CD4-positive, alpha-beta T cell (primary cell): ENCODE measurements around the gene ZNF329. TPM values are rescaled to one million over a fixed set of nuclear protein-coding genes. Genes with fewer than 3 reads are reported as not detected.

ENCODE experiments used
- ATAC-seq: fragments of 200-7000 bp; cut with Tn5 transposase; one replicate; pipeline ENCODE4 v1.10.0; 2022; ENCODE audit warnings: mild to moderate bottlenecking; ENCODE audit not compliant: poor library complexity
- CTCF ChIA-PET: fragments of 350-600 bp; sonication (Branson Sonifier 250); formaldehyde crosslinking; loops from one replicate; lab custom pipeline; 2021; ENCODE audit warnings: antibody characterized with exemption, inconsistent platforms; lab: Charles Lee
- POLR2A ChIA-PET: fragments of 350-600 bp; sonication (Branson Sonifier 250); formaldehyde crosslinking; loops from one replicate; lab custom pipeline; 2021; ENCODE audit warnings: antibody characterized with exemption, inconsistent platforms; lab: Charles Lee
- DNase-seq, 14 experiments: peaks; one replicate each; pipeline ENCODE4 v3.0.0-alpha.2; 2013 to 2020; ENCODE audit warnings: mixed read lengths in 2 of 14
- H3K27ac ChIP-seq, 2 donors: one replicate each; pipeline versions ENCODE4 v1.5.1 to v1.7.0; 2013; ENCODE audit warnings: low read length in 2 of 2, low read depth in 1 of 2, mild to moderate bottlenecking in 1 of 2
- H3K27me3 ChIP-seq, 2 experiments: 1 replicate in 1 of 2; 2 replicates in 1 of 2; pipeline versions ENCODE4 v1.6.1 to v1.7.0; 2013; ENCODE audit warnings: low read length in 2 of 2, control low read depth in 1 of 2, mild to moderate bottlenecking in 1 of 2, moderate library complexity in 1 of 2; ENCODE audit not compliant: insufficient read depth in 2 of 2, control insufficient read depth in 1 of 2
- H3K36me3 ChIP-seq: one replicate; pipeline ENCODE4 v1.6.1; 2013; ENCODE audit warnings: low read length, control low read depth; ENCODE audit not compliant: insufficient read depth
- H3K4me1 ChIP-seq: one replicate; pipeline ENCODE4 v1.6.1; 2013; ENCODE audit warnings: low read length, control low read depth; ENCODE audit not compliant: insufficient read depth
- H3K4me3 ChIP-seq: one replicate; pipeline ENCODE4 v1.5.1; 2013; ENCODE audit warnings: mild to moderate bottlenecking, low read length, moderate library complexity
- H3K9me3 ChIP-seq, 2 experiments: 1 replicate in 1 of 2; 2 replicates in 1 of 2; pipeline versions ENCODE4 v1.6.1 to v1.7.0; 2013; ENCODE audit warnings: low read length in 2 of 2, mild to moderate bottlenecking in 2 of 2, control low read depth in 1 of 2, moderate library complexity in 1 of 2; ENCODE audit not compliant: control insufficient read depth in 1 of 2, insufficient read depth in 1 of 2
- H3K27ac Mint-ChIP-seq: one replicate; pipeline ENCODE4 v1.8.0; 2020; ENCODE audit warnings: mixed read lengths
- H3K27me3 Mint-ChIP-seq: one replicate; pipeline ENCODE4 v1.8.0; 2021; ENCODE audit warnings: mixed read lengths
- H3K36me3 Mint-ChIP-seq: one replicate; pipeline ENCODE4 v1.8.0; 2021; ENCODE audit warnings: low read depth, mixed read lengths
- H3K4me1 Mint-ChIP-seq: one replicate; pipeline ENCODE4 v1.8.0; 2021; ENCODE audit warnings: low read depth, mixed read lengths
- H3K4me3 Mint-ChIP-seq: one replicate; pipeline ENCODE4 v1.8.0; 2020; ENCODE audit warnings: mild to moderate bottlenecking, mixed read lengths
- H3K9me3 Mint-ChIP-seq: one replicate; pipeline ENCODE4 v1.8.0; 2020; ENCODE audit warnings: mixed read lengths
- intact Hi-C, 2 experiments: fragments of 100-400 bp; cut with DNase I in 1 of 2; cut with micrococcal nuclease in 1 of 2; formaldehyde crosslinking; loops; one replicate each; pipeline versions ENCODE4 v1.15.1 to v1.9.0; 2023 to 2025; cut with DNase I, micrococcal nuclease
- total RNA-seq, 174 experiments: library from RNA in 2 of 174; stranded (reverse) in 2 of 174; gene quantifications; one replicate each; pipeline ENCODE4 v1.2.3 and lab custom pipeline; 2021 to 2026
- TF ChIP-seq, protein P1 (sequence below): fragments of 200-600 bp; IDR thresholded peaks from one replicate; pipeline ENCODE4 v1.8.0; 2022; ENCODE audit warnings: antibody characterized with exemption, mild to moderate bottlenecking

ZNF329 gene
- total RNA-seq, 2 experiments from 2014 or later: 15.0 to 16.9 TPM

DNA sequence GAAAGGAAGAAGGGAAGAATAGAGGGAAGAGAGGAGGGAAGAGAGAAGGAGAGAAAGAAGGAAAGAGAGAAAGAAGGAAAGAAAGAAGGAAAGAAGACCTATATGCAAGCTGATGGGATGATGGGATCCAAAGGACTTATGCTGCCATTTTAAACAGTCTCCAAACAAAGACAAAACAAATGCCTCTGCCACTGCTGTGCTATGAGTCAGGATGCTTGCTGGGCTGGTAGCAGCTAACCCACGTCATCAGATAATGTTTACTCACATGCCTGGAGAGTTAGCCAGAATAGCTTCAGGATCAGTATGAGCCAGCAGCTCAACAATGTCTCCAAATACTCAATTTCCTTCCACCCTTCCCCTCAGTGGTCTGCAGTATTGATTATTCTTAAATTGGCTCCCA, 20.3 kb upstream of the ZNF329 start:
- intact Hi-C loops: no loop called here
- no peak overlapping the region for H3K27ac ChIP-seq
- H3K9me3 ChIP-seq: peaks cover 73 to 76% of the 10 kb centered on the region in 2 experiments
- H3K4me1 ChIP-seq: no peaks in the 10 kb centered on the region
- peaks cover 14% of the 10 kb centered on the region for H3K9me3 Mint-ChIP-seq
- H3K4me3 Mint-ChIP-seq: no peak overlapping the region
- ChIA-PET CTCF (no interaction called here), POLR2A (no interaction called here)
- no peak overlapping the region for H3K27ac Mint-ChIP-seq
- DNase-seq (no peak), ATAC-seq (no peak)
- H3K4me1 Mint-ChIP-seq: no peaks in the 10 kb centered on the region
- TF ChIP-seq, protein P1, sequence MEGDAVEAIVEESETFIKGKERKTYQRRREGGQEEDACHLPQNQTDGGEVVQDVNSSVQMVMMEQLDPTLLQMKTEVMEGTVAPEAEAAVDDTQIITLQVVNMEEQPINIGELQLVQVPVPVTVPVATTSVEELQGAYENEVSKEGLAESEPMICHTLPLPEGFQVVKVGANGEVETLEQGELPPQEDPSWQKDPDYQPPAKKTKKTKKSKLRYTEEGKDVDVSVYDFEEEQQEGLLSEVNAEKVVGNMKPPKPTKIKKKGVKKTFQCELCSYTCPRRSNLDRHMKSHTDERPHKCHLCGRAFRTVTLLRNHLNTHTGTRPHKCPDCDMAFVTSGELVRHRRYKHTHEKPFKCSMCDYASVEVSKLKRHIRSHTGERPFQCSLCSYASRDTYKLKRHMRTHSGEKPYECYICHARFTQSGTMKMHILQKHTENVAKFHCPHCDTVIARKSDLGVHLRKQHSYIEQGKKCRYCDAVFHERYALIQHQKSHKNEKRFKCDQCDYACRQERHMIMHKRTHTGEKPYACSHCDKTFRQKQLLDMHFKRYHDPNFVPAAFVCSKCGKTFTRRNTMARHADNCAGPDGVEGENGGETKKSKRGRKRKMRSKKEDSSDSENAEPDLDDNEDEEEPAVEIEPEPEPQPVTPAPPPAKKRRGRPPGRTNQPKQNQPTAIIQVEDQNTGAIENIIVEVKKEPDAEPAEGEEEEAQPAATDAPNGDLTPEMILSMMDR: no peak
- H3K27me3 Mint-ChIP-seq: no peaks in the 10 kb centered on the region
- no peaks in the 10 kb centered on the region for H3K36me3 ChIP-seq
- no peak overlapping the region for H3K4me3 ChIP-seq
- no peaks in the 10 kb centered on the region for H3K27me3 ChIP-seq
- peaks cover 47% of the 10 kb centered on the region for H3K36me3 Mint-ChIP-seq

GRCh38 chr19:58166708-58167280, 16.2 kb upstream of the ZNF329 start:
- no peaks in the 10 kb centered on the region for H3K4me1 ChIP-seq
- no peak overlapping the region for H3K27ac ChIP-seq
- ChIA-PET CTCF (no interaction called here), POLR2A (no interaction called here)
- DNase-seq: no peak
- H3K4me3 ChIP-seq: no peak overlapping the region
- no peak overlapping the region for H3K27ac Mint-ChIP-seq
- no peaks in the 10 kb centered on the region for H3K4me1 Mint-ChIP-seq
- H3K36me3 ChIP-seq: no peaks in the 10 kb centered on the region
- no peak overlapping the region for H3K4me3 Mint-ChIP-seq
- no peaks in the 10 kb centered on the region for H3K27me3 Mint-ChIP-seq
- no peak for ATAC-seq
- no peaks in the 10 kb centered on the region for H3K27me3 ChIP-seq
- intact Hi-C loops: no loop called here
- H3K9me3 ChIP-seq: peaks cover 72 to 81% of the 10 kb centered on the region in 2 experiments
- TF ChIP-seq, protein P1: no peak
- H3K9me3 Mint-ChIP-seq: peaks cover 24% of the 10 kb centered on the region
- H3K36me3 Mint-ChIP-seq: peaks cover 48% of the 10 kb centered on the region

- TF ChIP-seq, protein P1: no peak
- H3K27me3 ChIP-seq: no peaks in the 10 kb centered on the region
- H3K9me3 Mint-ChIP-seq: peaks cover 25% of the 10 kb centered on the region
- DNase-seq (no peak), ATAC-seq (no peak)
- H3K36me3 Mint-ChIP-seq: peaks cover 50% of the 10 kb centered on the region
- POLR2A ChIA-PET: interaction anchor here (0.6 kb wide), 1 partner anchor 184 kb away, joined by 3 read pairs; no protein-coding TSS in a partner anchor
- intact Hi-C loops: no loop called here
- no peak overlapping the region for H3K27ac Mint-ChIP-seq
- no peak overlapping the region for H3K4me3 ChIP-seq
- CTCF ChIA-PET: no interaction called here
- H3K4me3 Mint-ChIP-seq: no peak overlapping the region
- H3K9me3 ChIP-seq: peaks cover 68 to 84% of the 10 kb centered on the region in 2 experiments
- H3K27ac ChIP-seq: no peak overlapping the region
- H3K36me3 ChIP-seq: no peaks in the 10 kb centered on the region
- no peaks in the 10 kb centered on the region for H3K4me1 ChIP-seq
- H3K4me1 Mint-ChIP-seq: no peaks in the 10 kb centered on the region
- H3K27me3 Mint-ChIP-seq: no peaks in the 10 kb centered on the region
Measured at GRCh38 chr19:58166268-58166667, 15.7 kb upstream of the ZNF329 start.
